ENCODE data around the gene ATP6V0A1. TPM values are rescaled to one million over a fixed set of nuclear protein-coding genes. Genes with fewer than 3 reads are reported as not detected.

ATP6V0A1 gene
- total and polyA plus RNA-seq, 4 donors: 31.5 to 94.6 (median 45.2) TPM

GRCh38 chr17:42475121-42475520 lies 16.4 kb downstream of the ATP6V0A1 start:
- Histone ChIP-seq H3K27ac (ENCODE audit: low read depth in 1 of 2, low read length in 2 of 2) (no peak overlapping the region), H3K9me3 (ENCODE audit: control insufficient read depth in 4 of 4, low read length in 3 of 4) (no peaks in the 10 kb centered on the region), H3K4me1 (ENCODE audit: control insufficient read depth in 4 of 4, insufficient read depth in 4 of 4, low read length in 3 of 4) (no peaks in the 10 kb centered on the region), H3K27me3 (ENCODE audit: control insufficient read depth in 4 of 4, insufficient read depth in 4 of 4, low read length in 3 of 4) (no peaks in the 10 kb centered on the region), H3K4me3 (ENCODE audit: low read depth in 1 of 3, low read length in 3 of 3) (no peak overlapping the region), H3K36me3 (ENCODE audit: control insufficient read depth in 4 of 4, insufficient read depth in 3 of 4, low read depth in 1 of 4, low read length in 3 of 4) (peaks cover 16 to 62% (median 54%) of the 10 kb centered on the region in 4 donors), H3K9ac (ENCODE audit: low read depth in 1 of 2, low read length in 2 of 2) (no peak overlapping the region)
- TF ChIP-seq MAX (IDR thresholded peaks at IDR 0.05) (no peak), RAD21 (IDR thresholded peaks at IDR 0.05) (no peak), SP1 (IDR thresholded peaks at IDR 0.05) (no peak), REST (IDR thresholded peaks at IDR 0.05) (no peak), FOXA2 (IDR thresholded peaks at IDR 0.05) (no peak), CTCF (IDR thresholded peaks at IDR 0.05; ENCODE audit: low read depth, low read length, missing input control) (no peak), HNF4G (IDR thresholded peaks at IDR 0.05) (no peak), YY1 (IDR thresholded peaks at IDR 0.05) (no peak), GABPA (IDR thresholded peaks at IDR 0.05 in 1 of 2, conservative IDR thresholded peaks at IDR 0.05 in 1 of 2) (no peak), RXRA (IDR thresholded peaks at IDR 0.05) (no peak)
- 87% methylated on average over 3 of the region's 3 CpGs for WGBS
- DNase-seq (ENCODE audit: low spot score): no peak

DNA sequence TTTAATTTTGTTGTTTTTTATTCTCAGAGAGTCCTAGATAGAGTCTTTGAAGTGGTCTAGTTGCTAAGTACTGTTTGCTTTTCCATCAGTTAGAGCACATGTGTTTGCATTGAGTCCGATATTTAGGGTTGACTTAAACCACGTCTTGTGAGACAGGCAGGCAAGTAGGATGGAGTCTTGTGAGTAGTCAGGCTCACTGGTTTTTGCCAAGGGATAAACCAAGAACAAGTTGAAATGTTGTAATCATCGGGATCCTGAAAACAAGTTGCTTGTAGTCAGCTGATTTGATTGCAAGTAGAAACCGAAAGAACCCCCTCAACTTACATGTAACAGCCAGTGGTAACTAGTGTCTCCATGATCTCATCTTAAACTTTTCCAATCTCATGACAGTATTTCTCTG lies 17.2 kb downstream of the ATP6V0A1 start:
- no peak overlapping the region for H3K27ac ChIP-seq (ENCODE audit: low read depth in 1 of 2, low read length in 2 of 2)
- H3K36me3 ChIP-seq (ENCODE audit: control insufficient read depth in 4 of 4, insufficient read depth in 3 of 4, low read depth in 1 of 4, low read length in 3 of 4): peaks cover 14 to 62% (median 54%) of the 10 kb centered on the region in 4 donors
- H3K27me3 ChIP-seq (ENCODE audit: control insufficient read depth in 4 of 4, insufficient read depth in 4 of 4, low read length in 3 of 4): no peaks in the 10 kb centered on the region
- DNase-seq (ENCODE audit: low spot score): no peak
- no peak overlapping the region for H3K9ac ChIP-seq (ENCODE audit: low read depth in 1 of 2, low read length in 2 of 2)
- WGBS: 91% methylated on average over 4 of the region's 4 CpGs
- H3K4me1 ChIP-seq (ENCODE audit: control insufficient read depth in 4 of 4, insufficient read depth in 4 of 4, low read length in 3 of 4): no peaks in the 10 kb centered on the region
- no peaks in the 10 kb centered on the region for H3K9me3 ChIP-seq (ENCODE audit: control insufficient read depth in 4 of 4, low read length in 3 of 4)
- H3K4me3 ChIP-seq (ENCODE audit: low read depth in 1 of 3, low read length in 3 of 3): no peak overlapping the region
- TF ChIP-seq SP1 (IDR thresholded peaks at IDR 0.05): no peak
- TF ChIP-seq JUND (IDR thresholded peaks at IDR 0.05): no peak
- TF ChIP-seq CTCF (IDR thresholded peaks at IDR 0.05; ENCODE audit: low read depth, low read length, missing input control): no peak
- no peak for TF ChIP-seq REST (IDR thresholded peaks at IDR 0.05)
- TF ChIP-seq MAX (IDR thresholded peaks at IDR 0.05): no peak
- TF ChIP-seq, protein P1, sequence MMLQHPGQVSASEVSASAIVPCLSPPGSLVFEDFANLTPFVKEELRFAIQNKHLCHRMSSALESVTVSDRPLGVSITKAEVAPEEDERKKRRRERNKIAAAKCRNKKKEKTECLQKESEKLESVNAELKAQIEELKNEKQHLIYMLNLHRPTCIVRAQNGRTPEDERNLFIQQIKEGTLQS (IDR thresholded peaks at IDR 0.05): no peak
- TF ChIP-seq, protein P2, sequence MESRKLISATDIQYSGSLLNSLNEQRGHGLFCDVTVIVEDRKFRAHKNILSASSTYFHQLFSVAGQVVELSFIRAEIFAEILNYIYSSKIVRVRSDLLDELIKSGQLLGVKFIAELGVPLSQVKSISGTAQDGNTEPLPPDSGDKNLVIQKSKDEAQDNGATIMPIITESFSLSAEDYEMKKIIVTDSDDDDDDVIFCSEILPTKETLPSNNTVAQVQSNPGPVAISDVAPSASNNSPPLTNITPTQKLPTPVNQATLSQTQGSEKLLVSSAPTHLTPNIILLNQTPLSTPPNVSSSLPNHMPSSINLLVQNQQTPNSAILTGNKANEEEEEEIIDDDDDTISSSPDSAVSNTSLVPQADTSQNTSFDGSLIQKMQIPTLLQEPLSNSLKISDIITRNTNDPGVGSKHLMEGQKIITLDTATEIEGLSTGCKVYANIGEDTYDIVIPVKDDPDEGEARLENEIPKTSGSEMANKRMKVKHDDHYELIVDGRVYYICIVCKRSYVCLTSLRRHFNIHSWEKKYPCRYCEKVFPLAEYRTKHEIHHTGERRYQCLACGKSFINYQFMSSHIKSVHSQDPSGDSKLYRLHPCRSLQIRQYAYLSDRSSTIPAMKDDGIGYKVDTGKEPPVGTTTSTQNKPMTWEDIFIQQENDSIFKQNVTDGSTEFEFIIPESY (IDR thresholded peaks at IDR 0.05): no peak
- no peak for TF ChIP-seq FOXA1 (IDR thresholded peaks at IDR 0.05)
- TF ChIP-seq YY1 (IDR thresholded peaks at IDR 0.05): no peak
- TF ChIP-seq NR2F2 (IDR thresholded peaks at IDR 0.05): no peak
- TF ChIP-seq HNF4A (conservative IDR thresholded peaks at IDR 0.05): no peak
- TF ChIP-seq GABPA (IDR thresholded peaks at IDR 0.05 in 1 of 2, conservative IDR thresholded peaks at IDR 0.05 in 1 of 2): no peak
- no peak for TF ChIP-seq HNF4G (IDR thresholded peaks at IDR 0.05)
- TF ChIP-seq FOXA2 (IDR thresholded peaks at IDR 0.05): no peak
- no peak for TF ChIP-seq TAF1 (conservative IDR thresholded peaks at IDR 0.05)
- TF ChIP-seq RXRA (IDR thresholded peaks at IDR 0.05): no peak
- TF ChIP-seq EGR1 (IDR thresholded peaks at IDR 0.05; ENCODE audit: low read depth in 2 of 2): no peak
